Hypothalamus (tissue), 51 donors: ENCODE data around the gene CDC42BPG.

Source experiments
- DNase-seq, 51 donors: peaks; one replicate each; lab custom pipeline; 2025; lab: John Stamatoyannopoulos, UW

CDC42BPG gene

DNA sequence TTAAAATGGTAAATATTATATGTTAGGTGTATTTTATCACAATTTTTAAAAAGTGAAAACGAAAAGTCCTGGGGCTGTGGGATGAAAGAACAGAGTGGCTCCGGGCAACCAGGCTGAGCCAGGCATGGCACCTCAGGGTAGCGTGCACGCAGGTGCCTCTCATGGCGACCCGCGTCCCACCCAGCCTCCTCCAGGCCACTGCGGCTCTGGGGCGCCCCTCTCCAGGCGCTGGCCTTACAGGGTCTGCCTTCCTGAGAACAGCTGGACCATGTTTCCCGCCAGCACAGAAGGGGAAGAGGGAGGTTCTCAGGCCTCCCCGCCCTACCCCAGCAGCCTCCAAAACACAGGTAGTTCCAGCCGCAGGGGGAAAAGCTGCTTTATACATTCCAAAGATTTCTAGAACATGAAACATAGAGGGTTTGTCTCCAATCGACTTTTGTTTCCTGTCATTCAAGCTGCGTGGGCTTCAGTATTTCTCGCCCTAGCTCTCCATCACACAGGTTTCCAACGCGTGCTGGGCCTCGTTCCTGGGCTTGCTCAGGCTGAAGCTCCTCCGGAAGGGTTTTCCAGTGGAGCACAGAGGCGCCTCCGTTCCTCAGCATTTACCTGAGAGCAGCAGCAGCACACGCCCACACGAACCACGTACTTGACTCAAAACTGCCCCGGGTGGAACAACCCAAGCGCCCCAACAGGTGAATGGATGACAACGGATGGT, 23.5 kb upstream of the CDC42BPG start:
- no peak for DNase-seq

GRCh38 chr11:64866173-64866491, 21.7 kb upstream of the CDC42BPG start:
- no peak for DNase-seq

DNA sequence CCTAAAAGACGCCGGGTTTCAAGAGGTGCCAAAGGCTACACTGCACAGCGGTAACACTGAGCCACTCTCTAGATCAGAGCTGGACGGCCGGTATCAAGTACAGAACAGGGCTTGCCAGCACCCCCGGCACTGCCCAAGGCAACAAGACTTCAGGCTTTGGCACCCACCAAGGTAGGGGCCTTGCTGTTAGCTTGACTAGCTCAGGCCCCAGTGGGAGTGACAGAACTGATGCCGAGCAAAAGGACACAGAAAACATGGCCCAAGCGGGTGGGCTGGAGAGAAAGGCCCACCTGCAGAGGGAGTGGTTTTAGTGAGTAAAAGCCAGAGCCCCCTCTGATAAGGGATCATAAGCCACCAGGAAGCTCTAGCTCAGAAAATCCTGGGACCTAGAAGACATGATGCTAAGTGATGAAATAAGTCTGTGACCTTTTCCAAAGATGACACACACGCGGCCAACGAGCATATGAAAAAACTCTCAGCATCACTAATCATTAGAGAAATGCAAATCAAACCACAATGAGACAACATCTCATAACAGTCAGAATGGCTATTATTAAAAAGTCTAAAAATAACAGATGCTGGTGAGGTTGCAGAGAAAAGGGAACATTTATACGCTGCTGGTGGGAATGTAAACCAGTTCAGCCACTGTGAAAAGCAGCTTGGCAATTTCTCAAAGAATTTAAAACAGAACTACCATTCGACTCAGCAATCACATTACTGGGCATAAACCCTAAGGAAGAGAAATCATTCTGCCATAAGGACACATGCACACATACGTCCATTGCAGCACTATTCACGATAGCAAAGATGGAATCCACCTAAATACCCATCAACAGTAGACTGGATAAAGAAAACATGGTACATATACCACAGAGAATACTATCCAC, 21.1 kb upstream of the CDC42BPG start:
- DNase-seq = no peak

DNA sequence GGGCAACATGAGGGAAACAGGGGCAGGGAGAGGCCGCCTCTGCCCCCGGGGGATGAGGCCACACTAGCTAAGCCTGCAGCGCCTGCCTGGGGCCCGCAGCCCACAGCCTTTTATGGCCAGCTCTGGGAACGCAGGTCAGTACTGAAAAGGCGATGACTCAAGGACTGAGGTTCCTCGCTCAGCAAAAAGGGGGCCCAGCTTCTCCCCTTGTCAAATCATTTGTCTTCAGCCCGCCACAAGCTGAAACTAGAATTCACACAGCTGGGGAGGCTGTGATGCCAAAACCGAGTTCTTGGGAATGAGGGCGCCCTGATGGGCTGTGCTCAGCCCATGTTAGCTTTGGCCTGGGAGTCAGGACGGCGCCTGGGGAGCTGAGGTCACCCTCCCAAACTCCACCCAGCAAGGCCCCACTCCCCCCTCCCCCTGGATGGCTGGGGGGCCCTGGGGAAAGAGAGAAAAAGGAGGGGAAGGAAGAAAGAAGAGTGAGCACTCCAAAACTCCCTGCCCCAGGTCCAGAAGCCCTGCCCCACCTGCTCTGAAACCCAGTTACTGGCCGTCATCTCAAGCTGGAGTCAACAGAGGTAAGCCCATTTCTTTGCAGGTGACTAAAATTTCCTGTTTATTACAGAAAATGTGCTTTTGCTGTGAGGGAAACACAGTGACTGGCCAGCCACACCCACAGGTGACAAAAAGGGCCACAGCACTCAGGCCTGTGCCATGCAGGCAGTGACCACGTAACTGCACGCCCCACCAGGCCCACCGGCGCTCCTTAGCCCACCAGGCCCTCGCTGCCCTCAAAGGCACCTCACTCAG, 20.2 kb upstream of the CDC42BPG start:
- DNase-seq = peak in 22 of 51 donors; percentile 23 to 73 (median 50)

DNA sequence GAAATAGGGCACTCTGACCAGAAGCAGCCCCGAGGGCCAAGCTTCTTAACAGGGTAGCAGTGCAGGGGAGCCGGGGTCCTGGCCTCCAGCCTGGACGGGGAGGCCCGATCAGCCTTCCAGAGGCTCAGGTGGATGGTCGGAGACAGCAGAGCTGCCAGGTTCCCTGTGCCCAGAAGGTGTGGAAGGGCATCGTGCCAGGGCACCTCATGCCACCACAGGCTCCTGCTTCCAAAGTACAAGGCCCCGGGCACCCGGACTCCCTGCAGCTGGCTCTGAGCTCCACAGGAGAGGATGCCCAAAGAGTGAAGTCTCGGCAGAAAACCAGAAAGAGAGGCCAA, 19.7 kb upstream of the CDC42BPG start:
- DNase-seq = peak in 3 of 51 donors; percentile 34 to 73 (median 49)

DNA sequence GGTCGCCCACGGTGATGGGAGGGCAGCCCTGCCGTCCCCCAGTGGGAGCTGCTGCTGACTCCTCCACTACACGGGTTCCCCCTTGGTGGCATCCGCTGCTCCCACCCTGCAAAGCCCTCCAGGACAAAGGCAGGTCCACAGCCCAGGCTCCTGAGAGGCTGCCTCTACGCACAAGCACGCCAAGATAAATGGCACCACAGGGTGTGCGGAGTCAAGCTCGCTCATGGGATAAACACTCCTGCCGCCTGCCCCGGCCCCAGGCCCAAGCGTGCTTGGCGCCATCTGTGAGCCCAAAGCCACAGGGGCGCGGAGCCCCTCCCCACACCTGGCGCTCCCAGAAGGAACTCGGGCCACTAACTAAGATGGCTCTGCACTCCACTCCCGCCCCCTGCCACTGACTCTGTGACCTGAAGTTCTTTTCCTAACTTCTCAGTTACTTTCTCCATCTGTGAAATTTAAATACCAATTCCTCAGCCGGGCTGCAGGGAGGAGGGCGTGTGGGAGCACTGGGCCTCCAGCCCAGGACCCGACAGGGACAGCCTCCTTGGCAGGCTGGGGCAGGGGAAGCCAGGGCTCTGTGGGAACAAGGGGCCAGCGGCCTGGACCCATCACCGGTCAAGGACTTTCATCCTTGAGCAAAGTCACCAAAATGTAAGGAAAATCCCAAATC, 19.1 kb upstream of the CDC42BPG start:
- DNase-seq = peak in 17 of 51 donors; percentile 14 to 52 (median 39)

DNA sequence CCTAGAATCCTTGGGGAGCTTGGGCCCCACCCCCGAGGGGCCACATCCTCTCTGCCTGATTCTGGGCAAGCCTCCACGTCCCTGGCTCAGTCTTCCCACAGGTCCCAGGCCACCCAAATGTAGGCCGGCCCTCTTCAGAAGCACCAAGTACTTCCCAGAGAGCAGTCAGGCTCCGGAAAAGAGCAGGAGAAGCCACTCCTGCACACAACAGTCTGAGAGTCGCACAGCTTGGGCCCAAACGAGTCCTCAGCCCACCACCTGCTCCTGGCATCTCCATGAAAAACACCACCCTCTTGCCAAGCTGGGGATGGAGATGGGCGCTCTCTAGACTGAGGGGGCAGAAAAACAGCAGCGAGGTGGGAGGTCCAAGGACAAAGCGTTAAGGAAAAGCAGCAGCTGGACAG, 18.5 kb upstream of the CDC42BPG start:
- peak in 5 of 51 donors; percentile 15 to 41 (median 28) for DNase-seq

- no peak for DNase-seq
These were observed 16.9 kb upstream of the CDC42BPG start for GRCh38 chr11:64861227-64861975.

- DNase-seq = no peak
These were observed 15.3 kb upstream of the CDC42BPG start for GRCh38 chr11:64859542-64860414.

GRCh38 chr11:64858467-64859263, 14.2 kb upstream of the CDC42BPG start:
- DNase-seq = no peak

DNA sequence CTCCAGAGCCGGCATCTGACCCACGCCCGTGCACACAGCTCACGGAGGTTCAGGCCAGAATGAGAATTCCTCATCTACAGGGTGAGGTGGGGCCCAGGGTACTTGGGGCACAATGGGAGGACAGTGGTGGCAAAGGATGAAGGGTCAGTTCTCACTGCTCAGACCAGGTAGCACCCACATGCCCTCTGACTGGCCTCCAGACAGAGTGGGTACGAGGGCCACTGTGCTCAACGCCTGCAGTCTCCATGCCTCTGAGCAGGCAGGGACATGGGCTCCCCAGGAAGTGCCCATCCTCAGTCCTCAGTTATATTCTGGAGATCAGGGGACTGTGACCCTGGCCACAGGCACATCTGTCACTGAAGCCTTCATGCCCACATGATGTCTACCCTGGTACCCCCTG, 13.0 kb upstream of the CDC42BPG start:
- no peak for DNase-seq

GRCh38 chr11:64856382-64857227, 12.2 kb upstream of the CDC42BPG start:
- DNase-seq = peak in 27 of 51 donors; percentile 24 to 72 (median 51)

- no peak for DNase-seq
These were observed 11.3 kb upstream of the CDC42BPG start for GRCh38 chr11:64855596-64856304.

DNA sequence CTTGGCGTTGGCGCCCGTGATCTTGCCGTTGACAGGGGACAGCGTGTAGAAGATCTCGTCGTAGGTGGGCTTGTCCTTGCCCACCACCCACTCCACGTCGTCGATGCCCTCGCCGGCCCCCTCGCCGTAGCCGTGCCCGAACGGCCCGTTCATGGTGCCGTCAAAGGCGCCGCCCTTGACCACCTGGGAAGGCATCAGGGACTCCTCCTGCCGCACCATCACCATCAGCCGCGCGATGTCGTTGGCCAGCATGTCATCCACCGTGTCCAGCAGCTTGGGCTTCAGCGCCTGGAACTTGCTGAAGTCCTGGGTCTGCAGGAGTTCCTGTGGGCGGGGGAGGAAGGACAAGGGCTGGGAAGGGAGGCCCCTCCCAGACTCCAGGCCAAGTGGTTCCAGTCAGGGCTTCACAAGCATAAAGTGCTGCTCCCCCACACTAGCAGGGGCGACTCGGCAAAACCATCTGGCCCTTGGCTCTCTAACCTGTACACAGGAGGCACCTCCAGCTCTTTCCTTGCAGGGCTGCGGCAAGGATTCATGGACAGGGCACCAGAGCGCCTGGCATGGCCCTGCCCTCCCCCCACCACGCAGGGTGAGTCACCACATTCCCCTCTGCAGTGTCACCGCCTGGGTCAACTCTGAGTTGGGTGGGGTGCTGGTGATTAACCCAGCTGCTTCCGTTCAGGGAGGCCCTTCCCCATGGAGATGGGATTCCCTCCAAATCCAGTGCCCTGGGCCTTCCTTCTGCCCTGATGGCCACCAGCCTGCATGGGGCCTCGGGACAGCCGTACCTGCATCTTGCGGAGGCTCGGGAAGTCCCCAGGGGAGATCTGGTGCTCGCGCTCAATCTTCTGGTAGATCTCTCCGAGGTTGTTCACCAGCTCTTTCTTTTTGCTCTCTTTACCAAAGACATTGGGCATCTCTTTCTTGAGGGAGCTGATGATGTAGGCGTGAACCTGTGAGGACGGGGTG, 10.4 kb upstream of the CDC42BPG start:
- DNase-seq = peak in 7 of 51 donors; percentile 5 to 70 (median 27)

DNA sequence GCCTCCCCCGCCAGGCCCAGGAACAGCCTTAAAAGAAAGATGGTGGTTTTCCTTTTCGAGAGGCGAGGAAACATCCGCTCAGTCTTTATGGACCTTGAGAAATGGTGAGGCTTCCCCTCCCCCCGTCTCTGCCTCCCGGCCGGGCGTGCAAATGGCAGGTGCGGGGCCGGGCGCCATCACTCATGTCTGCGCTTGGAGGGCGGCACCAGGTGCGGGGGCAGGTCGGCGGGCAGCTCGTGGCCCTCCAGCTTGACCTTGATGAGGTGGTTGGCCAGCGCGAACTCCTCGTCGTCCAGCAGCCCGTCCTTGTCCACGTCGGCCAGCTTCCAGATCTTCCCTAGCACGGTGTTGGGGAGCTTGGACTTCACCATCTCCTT, 9.7 kb upstream of the CDC42BPG start:
- DNase-seq = no peak
